Measurements from ENCODE around the gene CADPS2. TPM values are rescaled to one million over a fixed set of nuclear protein-coding genes. Genes with fewer than 3 reads are reported as not detected.

CADPS2 gene
- total and polyA plus RNA-seq, 2 of the 4 experiments (the other 2 are of a cell fraction): 0.10 to 0.54 TPM

GRCh38 chr7:122303531-122304318 is 582.5 kb downstream of the CADPS2 start:
- Histone ChIP-seq H3K4me3 (ENCODE audit: insufficient read depth, low read depth, low read length) (no peak overlapping the region), H4K91ac (ENCODE audit: insufficient read depth, low read depth, low read length) (no peak overlapping the region), H2BK15ac (ENCODE audit: low read depth, low read length) (no peak overlapping the region), H3K14ac (replicated peaks; ENCODE audit: low read depth, low read length) (no peak overlapping the region), H2BK5ac (ENCODE audit: low read depth, low read length, poor library complexity, severe bottlenecking) (no peak overlapping the region), H3K18ac (ENCODE audit: low read depth, low read length) (no peak overlapping the region), H2AFZ (replicated peaks; ENCODE audit: low read length, poor library complexity) (no peak overlapping the region), H3K9ac (ENCODE audit: low read depth, low read length) (no peak overlapping the region), H2AK9ac (replicated peaks; ENCODE audit: low read depth, low read length, poor library complexity) (no peak overlapping the region), H4K20me1 (ENCODE audit: insufficient read depth, low read length) (no peaks in the 10 kb centered on the region), H3K56ac (ENCODE audit: extremely low read depth, insufficient read depth, low read length) (no peak overlapping the region), H3K9me1 (ENCODE audit: insufficient read depth, low read length) (no peaks in the 10 kb centered on the region), H3K27me3 (ENCODE audit: control insufficient read depth, insufficient read depth, low read length) (peaks cover 78% of the 10 kb centered on the region), H3K4ac (ENCODE audit: low read depth, low read length) (no peak overlapping the region), H3K79me1 (ENCODE audit: low read depth in 1 of 2, low read length in 2 of 2) (no peaks in the 10 kb centered on the region), H3K27ac (ENCODE audit: insufficient read depth, low read length) (no peak overlapping the region), H2BK120ac (ENCODE audit: low read depth, low read length) (no peak overlapping the region), H4K8ac (ENCODE audit: low read depth in 2 of 2, low read length in 2 of 2) (no peak overlapping the region), H3K9me3 (ENCODE audit: control insufficient read depth, insufficient read depth, low read length) (peaks cover 8% of the 10 kb centered on the region), H2BK20ac (ENCODE audit: low read depth, low read length) (no peak overlapping the region), H3K23ac (ENCODE audit: low read depth, low read length) (no peak overlapping the region), H4K5ac (ENCODE audit: low read depth, low read length) (no peak overlapping the region), H3K36me3 (ENCODE audit: control insufficient read depth, insufficient read depth, low read length) (no peaks in the 10 kb centered on the region), H3K4me2 (ENCODE audit: low read depth, low read length) (no peak overlapping the region), H3K4me1 (ENCODE audit: control insufficient read depth, insufficient read depth, low read length) (no peaks in the 10 kb centered on the region), H2AK5ac (ENCODE audit: low read depth, low read length) (no peak overlapping the region)
- WGBS, 2 experiments (ENCODE audit: extremely low coverage in 2 of 2, insufficient read length in 1 of 2): 4% methylated on average over 19 of the region's 48 CpGs; no CpG with 5 or more reads in 1 of the 2 experiments
- dilution Hi-C loops (cut with HindIII; ENCODE audit: low sequenced_read_pairs, unreplicated experiment) (no loop called here), intact Hi-C loops (cut with micrococcal nuclease) (no loop called here), in situ Hi-C loops (cut with MboI; ENCODE audit: low sequenced_read_pairs) (no loop called here)
- ChIA-PET POLR2A (ENCODE audit: unreplicated experiment) (no interaction called here), CTCF (no interaction called here)
- TF ChIP-seq POLR2A (IDR thresholded peaks at IDR 0.05; ENCODE audit: low read depth, low read length): no peak
- no peak for TF ChIP-seq NFE2L2 (IDR thresholded peaks at IDR 0.05; ENCODE audit: low read depth, low read length)
- TF ChIP-seq BHLHE40 (IDR thresholded peaks at IDR 0.05; ENCODE audit: low read depth, low read length): no peak
- TF ChIP-seq SMC3 (IDR thresholded peaks at IDR 0.05; ENCODE audit: low read depth, low read length): no peak
- no peak for TF ChIP-seq ELK1 (IDR thresholded peaks at IDR 0.05; ENCODE audit: borderline replicate concordance, low read depth, low read length)
- no peak for TF ChIP-seq CHD1 (IDR thresholded peaks at IDR 0.05; ENCODE audit: low read depth, low read length)
- no peak for TF ChIP-seq MAZ (IDR thresholded peaks at IDR 0.05; ENCODE audit: borderline replicate concordance, low read depth, low read length)
- no peak for TF ChIP-seq RAD21 (IDR thresholded peaks at IDR 0.05; ENCODE audit: low read length)
- TF ChIP-seq RFX5 (IDR thresholded peaks at IDR 0.05; ENCODE audit: low read depth, low read length): no peak
- TF ChIP-seq FOS (IDR thresholded peaks at IDR 0.05; ENCODE audit: low read depth, low read length): no peak
- no peak for TF ChIP-seq MXI1 (IDR thresholded peaks at IDR 0.05; ENCODE audit: borderline replicate concordance, low read depth, low read length)
- TF ChIP-seq MAFK (IDR thresholded peaks at IDR 0.05; ENCODE audit: low read depth, low read length): no peak
- TF ChIP-seq, protein P1, sequence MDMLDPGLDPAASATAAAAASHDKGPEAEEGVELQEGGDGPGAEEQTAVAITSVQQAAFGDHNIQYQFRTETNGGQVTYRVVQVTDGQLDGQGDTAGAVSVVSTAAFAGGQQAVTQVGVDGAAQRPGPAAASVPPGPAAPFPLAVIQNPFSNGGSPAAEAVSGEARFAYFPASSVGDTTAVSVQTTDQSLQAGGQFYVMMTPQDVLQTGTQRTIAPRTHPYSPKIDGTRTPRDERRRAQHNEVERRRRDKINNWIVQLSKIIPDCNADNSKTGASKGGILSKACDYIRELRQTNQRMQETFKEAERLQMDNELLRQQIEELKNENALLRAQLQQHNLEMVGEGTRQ (IDR thresholded peaks at IDR 0.05; ENCODE audit: low read depth, low read length): no peak
- TF ChIP-seq RCOR1 (IDR thresholded peaks at IDR 0.05; ENCODE audit: insufficient replicate concordance, low read length): no peak
- TF ChIP-seq CEBPB (IDR thresholded peaks at IDR 0.05; ENCODE audit: low read depth, low read length): no peak
- TF ChIP-seq CTCF (conservative IDR thresholded peaks at IDR 0.05; ENCODE audit: low read depth, low read length): no peak
- ATAC-seq (ENCODE audit: low read depth) (no peak), DNase-seq (no peak)
- no TSS peak for BruUV-seq (replicated peaks)
